ENCODE measurements around the gene AVEN.

GRCh38 chr15:34010921-34011320 is 28.1 kb downstream of the AVEN start:
- TF ChIP-seq CTCF (conservative IDR thresholded peaks at IDR 0.05; ENCODE audit: low read depth in 2 of 2) (no peak), REST (IDR thresholded peaks at IDR 0.05; ENCODE audit: unreplicated experiment) (no peak), EZH2phosphoT487 (IDR thresholded peaks at IDR 0.05; ENCODE audit: unreplicated experiment) (no peak), EZH2 (IDR thresholded peaks at IDR 0.05; ENCODE audit: low read depth, unreplicated experiment) (no peak), POLR2AphosphoS5 (IDR thresholded peaks at IDR 0.05; ENCODE audit: low read depth) (no peak)

Measured in GM23338 (cell line).